Endothelial cell of umbilical vein (primary cell): ENCODE measurements around the gene DDHD1. TPM values are rescaled to one million over a fixed set of nuclear protein-coding genes. Genes with fewer than 3 reads are reported as not detected.

Experiments
- BruUV-seq: library from RNA; stranded (reverse); fragments of 400-500 nt; replicated peaks from 2 replicates; lab custom pipeline; 2021; lab: Mats Ljungman, UMichigan
- CTCF ChIA-PET: fragments of 300-600, 350-600 bp; sonication (Branson Sonifier 250); formaldehyde crosslinking; loops from one replicate; lab custom pipeline; 2021; ENCODE audit warnings: antibody characterized with exemption, inconsistent platforms; lab: Charles Lee
- POLR2A ChIA-PET: fragments of 300-600, 350-600 bp; sonication (Branson Sonifier 250); formaldehyde crosslinking; loops from one replicate; lab custom pipeline; 2021; ENCODE audit warnings: antibody characterized with exemption, inconsistent platforms; lab: Charles Lee
- DNase-seq: peaks from one replicate; pipeline ENCODE4 v3.0.0-alpha.2; 2011; ENCODE audit warnings: low read depth, low spot score
- FAIRE-seq: peaks from 2 replicates; lab custom pipeline; 2011; peaks lifted over from hg19 to GRCh38; lab: Jason Lieb, UNC
- H2AFZ ChIP-seq: 2 replicates; pipeline ENCODE4 v1.6.0; 2012; ENCODE audit warnings: low read depth, low read length, control low read depth, inconsistent platforms
- H3K27ac ChIP-seq: 2 replicates; pipeline ENCODE4 v1.5.1; 2011; ENCODE audit warnings: low read depth, mild to moderate bottlenecking, control low read depth, low read length, moderate library complexity; ENCODE audit not compliant: insufficient read depth
- H3K27me3 ChIP-seq, 2 experiments: 2 replicates each; pipeline versions ENCODE4 v1.6.0 to v1.6.1; 2011; ENCODE audit warnings: low read length in 2 of 2, mixed read lengths in 1 of 2; ENCODE audit not compliant: control insufficient read depth in 2 of 2, insufficient read depth in 2 of 2
- H3K36me3 ChIP-seq, 2 experiments: 2 replicates in 1 of 2; 3 replicates in 1 of 2; pipeline ENCODE4 v1.5.1; 2011; ENCODE audit warnings: low read length in 2 of 2, mild to moderate bottlenecking in 1 of 2, moderate library complexity in 1 of 2; ENCODE audit not compliant: control insufficient read depth in 2 of 2, insufficient read depth in 2 of 2; ENCODE audit errors: extremely low read depth in 1 of 2
- H3K4me1 ChIP-seq: 3 replicates; pipeline ENCODE4 v1.5.1; 2011; ENCODE audit warnings: mild to moderate bottlenecking, low read length; ENCODE audit not compliant: control insufficient read depth, insufficient read depth; ENCODE audit errors: extremely low read depth
- H3K4me2 ChIP-seq: 2 replicates; pipeline ENCODE4 v1.6.1; 2011; ENCODE audit warnings: low read length, control low read depth, mixed read lengths; ENCODE audit not compliant: insufficient read depth
- H3K4me3 ChIP-seq, 3 experiments: fragments of 200-600 bp in 1 of 3; sonication (generic), shearing (Covaris generic) in 1 of 3; replicated peaks in 1 of 3; 2 replicates each; pipeline ENCODE4 v1.5.1; 2011 to 2016; ENCODE audit warnings: control low read depth in 3 of 3, low read length in 3 of 3, mild to moderate bottlenecking in 2 of 3, inconsistent platforms in 1 of 3, low read depth in 1 of 3, moderate library complexity in 1 of 3; ENCODE audit not compliant: insufficient read depth in 1 of 3
- H3K79me2 ChIP-seq: 2 replicates; pipeline ENCODE4 v1.6.0; 2012; ENCODE audit warnings: low read length, inconsistent platforms; ENCODE audit not compliant: control insufficient read depth, insufficient read depth
- H3K9ac ChIP-seq: replicated peaks from 2 replicates; pipeline ENCODE3; 2011; ENCODE audit warnings: low read length, control low read depth; ENCODE audit not compliant: insufficient read depth; ENCODE audit errors: extremely low read depth
- H3K9me1 ChIP-seq: replicated peaks from 3 replicates; pipeline ENCODE4 v1.6.0; 2011; ENCODE audit warnings: mild to moderate bottlenecking, low read length; ENCODE audit not compliant: control insufficient read depth, insufficient read depth; ENCODE audit errors: extremely low read depth
- H3K9me3 ChIP-seq: replicated peaks from 2 replicates; pipeline ENCODE4 v1.5.1; 2012; ENCODE audit warnings: low read length, inconsistent platforms; ENCODE audit not compliant: control insufficient read depth, insufficient read depth
- H4K20me1 ChIP-seq: replicated peaks from 2 replicates; pipeline ENCODE3; 2011; ENCODE audit warnings: mild to moderate bottlenecking, low read length; ENCODE audit not compliant: control insufficient read depth, insufficient read depth; ENCODE audit errors: extremely low read depth
- CTCF ChIP-seq, 2 donors: IDR thresholded peaks; 1 replicate in 1 of 2; 2 replicates in 1 of 2; pipeline ENCODE4 v1.5.1; 2011; ENCODE audit warnings: low read length in 2 of 2, mild to moderate bottlenecking in 2 of 2, moderate library complexity in 2 of 2, control low read depth in 1 of 2, inconsistent platforms in 1 of 2, low read depth in 1 of 2; ENCODE audit not compliant: insufficient read depth in 1 of 2; ENCODE audit errors: extremely low read depth in 1 of 2
- FOS ChIP-seq: IDR thresholded peaks from 2 replicates; pipeline ENCODE4 v1.6.1; 2011; ENCODE audit warnings: mild to moderate bottlenecking, low read length, moderate library complexity, borderline replicate concordance; ENCODE audit not compliant: insufficient read depth
- GATA2 ChIP-seq: IDR thresholded peaks from 2 replicates; pipeline ENCODE4 v1.7.0; 2011; ENCODE audit warnings: low read depth, mild to moderate bottlenecking, moderate library complexity, mixed read lengths, low read length; ENCODE audit not compliant: insufficient read length, insufficient read depth
- MAX ChIP-seq: IDR thresholded peaks from 2 replicates; pipeline ENCODE4 v1.6.1; 2011; ENCODE audit not compliant: insufficient read depth, insufficient read length
- POLR2A ChIP-seq: IDR thresholded peaks from 2 replicates; pipeline ENCODE4 v1.6.1; 2012; ENCODE audit warnings: low read depth, mild to moderate bottlenecking, control low read depth, low read length
- POLR2AphosphoS5 ChIP-seq: IDR thresholded peaks from 2 replicates; pipeline ENCODE4 v1.6.1; 2012; ENCODE audit warnings: low read depth, mild to moderate bottlenecking, control low read depth, low read length, moderate library complexity; ENCODE audit not compliant: insufficient read depth
- dilution Hi-C: fragments of 300-500 bp; cut with MboI; formaldehyde crosslinking; loops from one replicate; pipeline ENCODE4 v1.15.0; 2019; ENCODE audit warnings: low sequenced_read_pairs; ENCODE audit not compliant: extremely low pct_ligation_motif_present
- intact Hi-C: fragments of 100-400 bp; cut with micrococcal nuclease; formaldehyde crosslinking; loops from one replicate; pipeline ENCODE4 v1.10.0; 2022
- polyA plus RNA-seq, 4 experiments: library from polyadenylated mRNA; depleted of rRNA in 3 of 4; stranded (reverse) in 3 of 4; unstranded in 1 of 4; fragments of >200 nt; gene quantifications; 2 replicates each; pipeline versions ENCODE4 v1.2.1 to v1.2.3, GENCODE V29; 2011 to 2012; ENCODE audit warnings: missing spikeins in 1 of 4
- total RNA-seq: library from RNA; stranded (reverse); gene quantifications from 2 replicates; pipeline ENCODE4 v1.2.3, GENCODE V29; 2021

Gene DDHD1
- total and polyA plus RNA-seq, 2 donors (not counting 3 experiments of a cell fraction or from before 2014, with no cell fraction given): 2.7 to 12.4 TPM

- CTCF ChIA-PET: interaction anchor here (0.7 kb wide), 1 partner anchor 158 kb away, joined by 3 read pairs; no protein-coding TSS in a partner anchor
- H3K4me1 ChIP-seq: no peaks in the 10 kb centered on the region
- FAIRE-seq: no peak
Observed at GRCh38 chr14:53019406-53019805, 133.7 kb downstream of the DDHD1 start.

More at GRCh38 chr14:53019406-53019805, 133.7 kb downstream of the DDHD1 start:
- TF ChIP-seq CTCF (IDR thresholded peaks at IDR 0.05; ENCODE audit: extremely low read depth in 1 of 2, insufficient read depth in 1 of 2, low read depth in 1 of 2, low read length in 2 of 2) (no peak), GATA2 (no peak), MAX (no peak), FOS (no peak), POLR2A (no peak), POLR2AphosphoS5 (no peak)
- Histone ChIP-seq H3K27me3 (peaks cover 0 to 5% of the 10 kb centered on the region in 2 experiments), H2AFZ (no peak overlapping the region), H3K4me3 (no peak overlapping the region), H3K9ac (no peak overlapping the region), H3K36me3 (no peaks in the 10 kb centered on the region), H3K79me2 (no peaks in the 10 kb centered on the region), H3K4me2 (no peak overlapping the region), H3K9me1 (no peaks in the 10 kb centered on the region), H4K20me1 (no peaks in the 10 kb centered on the region), H3K9me3 (no peaks in the 10 kb centered on the region), H3K27ac (no peak overlapping the region)
- POLR2A ChIA-PET: no interaction called here
- dilution Hi-C loops (no loop called here), intact Hi-C loops (no loop called here)
- BruUV-seq: no TSS peak
- DNase-seq: no peak
